ACC112 (cell line): ENCODE results near the gene CYS1.

Experiments used
- H2AFZ ChIP-seq: fragments of 200-600 bp; sonication (generic); one replicate; pipeline ENCODE4 v1.6.0; 2017; ENCODE audit warnings: antibody characterized with exemption, low read length; ENCODE audit not compliant: unreplicated experiment
- H3K27ac ChIP-seq: fragments of 200-600 bp; sonication (generic); 2 replicates; pipeline ENCODE4 v1.5.1; 2014; ENCODE audit warnings: low read depth, mild to moderate bottlenecking, antibody characterized with exemption, low read length, moderate library complexity
- H3K27me3 ChIP-seq: fragments of 200-600 bp; sonication (generic); 2 replicates; pipeline ENCODE4 v1.6.1; 2014; ENCODE audit warnings: mild to moderate bottlenecking, antibody characterized with exemption, low read length, moderate library complexity, mixed read lengths; ENCODE audit not compliant: insufficient read depth
- H3K36me3 ChIP-seq: fragments of 200-600 bp; sonication (generic); 2 replicates; pipeline ENCODE4 v1.6.1; 2016; ENCODE audit warnings: mild to moderate bottlenecking, antibody characterized with exemption, low read length, moderate library complexity, mixed read lengths; ENCODE audit not compliant: insufficient read depth
- H3K4me1 ChIP-seq: fragments of 200-600 bp; sonication (generic); one replicate; pipeline ENCODE4 v1.6.1; 2016; ENCODE audit warnings: low read length, mixed read lengths; ENCODE audit not compliant: insufficient read depth, unreplicated experiment, control insufficient read depth
- H3K4me3 ChIP-seq: fragments of 200-600 bp; sonication (generic); 2 replicates; pipeline ENCODE4 v1.5.1; 2014; ENCODE audit warnings: mild to moderate bottlenecking, low read depth, low read length
- H3K79me2 ChIP-seq: fragments of 200-600 bp; sonication (generic); one replicate; pipeline ENCODE4 v1.6.0; 2016; ENCODE audit warnings: low read length; ENCODE audit not compliant: control insufficient read depth, unreplicated experiment, insufficient read depth

The CYS1 gene

DNA sequence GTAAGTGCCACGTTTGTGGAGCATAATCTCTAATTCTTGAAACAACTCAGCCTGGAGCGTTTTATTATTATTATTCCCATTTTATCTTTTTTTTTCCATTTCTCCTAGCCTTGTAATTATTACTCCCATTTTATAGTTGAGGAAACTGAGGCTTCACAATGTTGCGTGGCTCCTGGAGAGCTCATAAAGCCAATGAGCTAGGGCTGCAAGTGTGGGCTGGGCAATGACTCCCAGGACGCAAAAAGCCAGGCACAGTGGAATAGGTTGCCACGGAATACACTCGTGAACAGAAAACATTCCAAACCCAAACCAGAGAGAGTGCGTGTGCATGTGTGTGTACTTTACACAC, 50.4 kb downstream of the CYS1 start:
- Histone ChIP-seq H3K79me2 (no peaks in the 10 kb centered on the region), H2AFZ (no peak overlapping the region), H3K4me1 (peaks cover 3% of the 10 kb centered on the region), H3K4me3 (no peak overlapping the region), H3K27ac (no peak overlapping the region), H3K36me3 (no peaks in the 10 kb centered on the region), H3K27me3 (no peaks in the 10 kb centered on the region)

DNA sequence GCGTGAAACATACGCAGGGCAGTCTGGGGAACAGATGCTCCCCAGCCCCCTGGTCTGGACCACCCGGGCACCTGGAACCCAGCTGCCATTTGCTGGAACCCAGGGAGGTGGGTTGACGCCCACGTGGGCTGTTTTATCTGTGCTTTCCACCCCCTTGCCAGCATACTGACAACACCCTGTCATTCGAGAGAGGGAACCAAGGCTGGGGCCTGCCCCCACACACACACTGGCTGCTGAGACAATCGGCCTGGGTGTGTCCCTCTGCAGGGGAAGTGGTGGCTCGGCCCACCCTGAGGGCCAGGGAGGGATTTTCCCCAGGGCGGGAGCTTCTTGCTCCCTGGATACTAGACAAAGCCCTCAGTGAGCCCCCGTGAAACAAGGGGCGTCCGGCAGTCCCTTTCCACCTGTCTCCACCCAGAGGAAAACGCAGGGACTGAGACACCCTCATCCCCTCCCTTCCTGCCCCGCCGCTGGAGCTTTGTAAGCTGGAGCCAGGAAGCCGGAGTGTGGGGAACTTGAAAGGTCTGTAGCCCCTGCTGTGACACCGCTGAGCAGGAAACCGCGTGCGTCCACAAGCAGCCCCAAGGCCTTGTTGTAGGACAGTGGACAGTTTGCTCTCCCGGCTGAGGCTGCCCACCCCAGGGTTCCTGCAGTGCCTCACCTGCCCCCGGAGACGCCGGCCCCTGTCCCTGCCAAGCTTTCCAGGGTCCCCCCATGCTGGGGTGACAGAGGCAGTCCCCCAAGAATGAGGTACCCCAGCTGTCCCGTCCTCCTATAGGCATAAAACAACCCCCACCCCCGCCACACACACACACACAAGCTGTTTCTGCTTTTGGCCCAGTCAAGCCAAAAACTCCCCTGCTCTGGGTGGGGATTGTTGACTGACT, 51.0 kb downstream of the CYS1 start:
- Histone ChIP-seq H2AFZ (no peak overlapping the region), H3K27ac (no peak overlapping the region), H3K79me2 (no peaks in the 10 kb centered on the region), H3K4me1 (peaks cover 3% of the 10 kb centered on the region), H3K27me3 (no peaks in the 10 kb centered on the region), H3K4me3 (no peak overlapping the region), H3K36me3 (no peaks in the 10 kb centered on the region)

DNA sequence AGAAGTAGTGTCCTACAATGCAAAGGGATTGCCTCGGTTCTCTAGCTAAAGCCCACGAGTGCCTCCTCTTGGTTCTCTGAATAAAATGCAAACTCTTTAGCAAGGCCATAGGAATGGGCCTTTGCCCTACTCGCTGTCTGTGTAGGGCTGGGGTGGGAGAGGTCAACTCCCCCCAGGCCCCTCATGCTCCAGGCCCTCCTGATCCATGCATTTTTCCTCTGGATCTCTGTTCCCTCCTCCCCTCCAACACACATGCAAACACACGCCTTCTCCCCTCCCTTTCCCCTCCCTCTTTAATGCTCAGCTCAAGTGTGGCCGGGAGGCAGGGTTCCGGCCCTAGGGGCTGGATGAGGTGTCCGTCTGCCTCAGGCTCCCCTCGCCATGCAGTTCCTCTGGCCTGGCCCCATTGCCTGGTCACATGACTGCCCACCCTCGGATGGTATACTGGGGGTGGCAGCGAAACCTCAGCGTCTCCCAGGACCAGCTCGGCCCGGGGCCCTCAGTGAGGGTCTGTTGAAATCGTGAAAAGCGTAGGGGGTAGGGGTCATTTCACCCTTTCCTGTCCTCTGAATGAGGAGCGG, 51.7 kb downstream of the CYS1 start:
- H2AFZ ChIP-seq: no peak overlapping the region

DNA sequence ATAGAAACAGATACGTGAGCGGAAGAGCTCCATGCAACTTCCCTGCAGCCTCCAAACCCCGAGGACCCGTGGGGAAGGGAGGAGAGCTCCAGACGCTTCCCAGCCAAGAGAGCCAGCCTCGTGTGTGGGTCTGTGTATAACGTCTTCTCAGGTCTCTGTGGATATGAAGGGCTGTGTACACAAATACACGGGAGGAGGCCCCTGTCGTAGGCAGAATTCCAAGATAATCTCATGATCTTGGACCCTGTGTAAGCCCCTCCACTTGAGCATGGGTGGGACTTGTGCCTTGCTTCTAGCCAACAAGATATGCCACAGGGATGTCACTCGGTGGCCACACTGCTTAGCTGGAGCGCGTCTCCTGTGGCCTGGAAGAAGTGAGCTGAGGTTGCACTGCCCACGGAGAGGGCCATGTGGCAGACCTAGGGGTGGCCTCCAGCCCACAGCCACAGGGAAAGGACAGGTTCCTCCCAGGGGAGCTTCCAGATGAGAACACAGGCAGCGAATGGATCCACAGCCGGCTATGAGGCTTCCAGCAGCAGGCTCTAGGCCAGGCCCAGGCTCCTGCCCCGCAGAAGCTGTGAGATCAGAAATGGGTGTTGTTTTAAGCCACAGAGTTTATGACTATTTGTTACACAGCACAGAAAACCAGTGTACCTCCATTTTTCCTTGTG, 52.4 kb downstream of the CYS1 start:
- H3K4me1 ChIP-seq: peaks cover 3% of the 10 kb centered on the region
- H3K79me2 ChIP-seq: no peaks in the 10 kb centered on the region
- no peak overlapping the region for H3K27ac ChIP-seq
- no peak overlapping the region for H3K4me3 ChIP-seq
- no peak overlapping the region for H2AFZ ChIP-seq
- no peaks in the 10 kb centered on the region for H3K27me3 ChIP-seq
- H3K36me3 ChIP-seq: no peaks in the 10 kb centered on the region

More for the DNA sequence above, 51.7 kb downstream of the CYS1 start:
- Histone ChIP-seq H3K4me3 (no peak overlapping the region), H3K27me3 (no peaks in the 10 kb centered on the region), H3K79me2 (no peaks in the 10 kb centered on the region), H3K4me1 (peaks cover 3% of the 10 kb centered on the region), H3K27ac (no peak overlapping the region), H3K36me3 (no peaks in the 10 kb centered on the region)

DNA sequence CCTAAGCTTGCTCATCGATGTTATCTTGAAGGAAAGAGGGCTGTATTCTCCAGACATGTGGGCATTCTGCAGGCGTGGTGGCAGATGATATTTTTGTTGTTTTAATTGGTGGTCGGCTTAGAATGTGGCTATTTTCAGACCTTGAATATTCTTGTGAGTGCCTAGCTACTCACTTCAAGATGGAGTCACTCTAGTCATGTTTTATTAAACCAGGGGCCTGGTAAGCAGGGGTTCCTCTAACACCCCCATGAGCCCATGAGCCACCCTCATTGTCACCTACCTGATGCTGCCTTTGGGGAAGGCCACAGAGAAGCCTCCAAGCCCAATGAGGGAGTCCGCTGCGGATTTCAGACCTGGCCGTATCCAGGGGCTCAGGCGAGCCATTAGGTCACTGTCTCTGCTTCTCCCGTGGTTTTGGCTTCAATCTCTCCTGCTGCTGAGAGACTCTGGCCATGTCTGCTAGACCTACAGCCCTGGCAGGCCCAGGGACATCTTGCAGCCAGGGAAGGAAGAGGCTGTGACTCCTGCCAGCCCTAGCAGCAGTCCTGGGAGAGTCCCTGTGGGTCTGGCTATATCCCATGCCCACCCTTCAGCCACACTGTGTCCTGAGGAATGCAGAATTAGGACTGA, 53.2 kb downstream of the CYS1 start:
- no peaks in the 10 kb centered on the region for H3K36me3 ChIP-seq
- H3K27me3 ChIP-seq: no peaks in the 10 kb centered on the region
- H3K27ac ChIP-seq: no peak overlapping the region
- H3K4me3 ChIP-seq: no peak overlapping the region
- H2AFZ ChIP-seq: no peak overlapping the region
- H3K79me2 ChIP-seq: no peaks in the 10 kb centered on the region
- H3K4me1 ChIP-seq: peaks cover 3% of the 10 kb centered on the region

DNA sequence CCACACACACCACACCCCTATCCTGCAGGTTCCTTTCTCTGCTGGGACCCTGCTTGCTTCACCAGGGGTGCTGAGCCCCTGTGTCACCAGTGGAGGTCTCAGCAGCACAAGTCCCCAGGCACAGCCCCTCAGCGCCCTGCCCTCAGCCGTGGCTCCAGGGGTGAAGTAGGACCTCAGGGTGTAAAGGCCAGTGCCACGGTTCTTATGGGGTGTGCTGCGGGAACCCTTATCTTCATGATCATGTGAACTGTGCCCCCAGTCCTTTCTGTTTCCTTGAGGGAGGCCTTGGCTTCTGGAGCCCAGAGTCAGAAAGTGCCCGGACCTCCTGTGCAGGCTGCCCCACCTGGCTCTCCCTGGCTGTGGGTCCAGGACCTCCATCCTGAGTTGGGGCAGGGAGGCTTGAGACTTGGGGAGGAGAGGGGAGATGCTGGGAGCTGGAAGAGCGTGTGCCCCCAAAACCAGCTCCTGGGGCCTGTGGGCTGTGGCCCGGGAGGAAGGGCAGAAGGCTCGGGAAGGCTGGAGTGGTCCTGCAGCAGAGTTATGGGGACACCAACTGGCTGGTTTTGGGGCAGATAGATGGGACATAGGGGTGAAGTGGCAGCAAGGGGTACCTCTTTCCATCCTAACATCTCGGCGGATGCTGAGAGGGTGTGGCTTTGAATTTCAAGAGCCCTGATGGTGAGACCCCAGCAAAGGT, 57.1 kb downstream of the CYS1 start:
- H2AFZ ChIP-seq: no peak overlapping the region
- no peaks in the 10 kb centered on the region for H3K79me2 ChIP-seq
- H3K27me3 ChIP-seq: no peaks in the 10 kb centered on the region
- no peak overlapping the region for H3K27ac ChIP-seq
- no peak overlapping the region for H3K4me3 ChIP-seq
- no peaks in the 10 kb centered on the region for H3K4me1 ChIP-seq
- H3K36me3 ChIP-seq: no peaks in the 10 kb centered on the region

DNA sequence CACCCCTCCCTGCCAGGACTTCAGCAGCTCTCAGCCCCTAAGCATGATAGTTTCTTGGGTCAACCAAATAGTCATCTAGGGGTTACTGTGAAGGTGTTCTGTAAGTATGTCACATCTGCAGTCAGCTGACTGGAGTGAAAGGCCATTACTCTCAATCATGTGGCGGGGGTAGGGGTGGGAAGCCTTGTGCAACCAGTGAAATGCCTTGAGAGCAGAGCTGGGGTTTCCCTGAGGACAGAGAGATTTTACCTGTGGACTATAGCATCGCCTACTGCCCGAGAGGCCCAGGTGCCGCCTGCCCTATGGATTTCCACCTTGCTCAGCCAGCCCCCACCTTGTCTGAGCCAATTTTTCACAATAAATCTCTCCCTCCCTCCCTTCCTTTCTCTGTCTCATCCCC, 57.8 kb downstream of the CYS1 start:
- no peaks in the 10 kb centered on the region for H3K36me3 ChIP-seq
- H3K4me3 ChIP-seq: no peak overlapping the region
- no peaks in the 10 kb centered on the region for H3K27me3 ChIP-seq
- no peak overlapping the region for H2AFZ ChIP-seq
- H3K79me2 ChIP-seq: no peaks in the 10 kb centered on the region
- no peak overlapping the region for H3K27ac ChIP-seq
- H3K4me1 ChIP-seq: no peaks in the 10 kb centered on the region

DNA sequence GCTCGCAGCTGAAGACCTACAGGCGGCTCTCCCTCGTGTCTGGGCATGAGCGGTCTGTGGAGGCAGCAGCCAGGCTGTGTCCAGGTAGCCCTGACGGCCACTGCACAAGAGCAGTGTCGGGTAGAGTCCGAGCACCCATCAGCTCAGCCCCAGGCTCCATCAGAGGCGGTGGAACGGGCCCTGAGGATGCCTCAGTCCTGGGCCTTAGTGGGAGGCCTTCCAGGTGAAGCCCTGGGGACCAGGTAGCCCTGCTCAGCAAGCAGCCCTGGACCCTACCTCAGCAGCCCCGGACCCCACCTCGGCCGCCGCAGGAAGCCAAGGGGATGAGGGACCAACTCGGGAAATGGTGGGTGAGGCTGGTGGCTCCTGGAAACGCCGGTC, 58.2 kb downstream of the CYS1 start:
- Histone ChIP-seq H3K4me1 (no peaks in the 10 kb centered on the region), H3K36me3 (no peaks in the 10 kb centered on the region), H3K27ac (no peak overlapping the region), H3K79me2 (no peaks in the 10 kb centered on the region), H2AFZ (no peak overlapping the region), H3K4me3 (no peak overlapping the region), H3K27me3 (no peaks in the 10 kb centered on the region)

DNA sequence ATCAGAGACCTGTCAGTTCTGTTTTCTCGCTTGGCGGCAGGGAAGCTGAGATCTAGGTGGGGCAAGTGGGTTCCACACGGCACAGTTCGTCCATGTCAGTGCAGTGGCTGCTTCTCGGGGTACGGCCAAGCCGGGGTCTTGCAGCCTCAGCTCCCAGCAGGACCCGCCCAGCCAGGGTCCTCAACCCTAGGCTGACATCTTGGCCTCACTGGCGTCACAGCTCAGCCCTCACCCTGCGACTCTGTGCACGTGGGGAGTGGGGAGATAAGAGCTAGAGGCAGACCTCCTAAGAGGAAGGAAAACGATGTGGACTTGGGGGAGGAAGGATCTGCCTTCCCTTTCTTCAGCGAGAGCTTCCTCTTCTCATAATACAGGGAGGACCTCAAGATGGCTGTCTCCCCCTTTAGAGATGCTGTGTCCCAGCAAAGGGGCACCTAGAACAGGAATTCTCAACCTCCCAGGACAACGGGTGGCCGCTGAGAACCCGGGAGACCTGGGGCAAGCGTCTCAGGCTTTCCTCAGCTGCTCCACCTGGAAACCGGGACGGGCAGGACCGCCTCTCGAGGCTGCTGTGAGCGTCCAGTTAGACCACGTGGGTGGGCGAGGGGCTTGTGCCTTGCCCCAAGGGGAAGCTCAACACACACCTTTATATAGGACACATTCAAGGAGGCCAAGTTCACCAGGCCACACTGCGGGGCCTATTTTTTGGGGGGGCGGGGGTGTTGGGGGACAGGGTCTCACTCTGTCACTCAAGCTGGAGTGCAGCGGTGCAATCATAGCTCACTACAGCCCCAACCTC, 60.4 kb downstream of the CYS1 start:
- Histone ChIP-seq H3K79me2 (no peaks in the 10 kb centered on the region), H2AFZ (no peak overlapping the region), H3K27ac (no peak overlapping the region), H3K27me3 (no peaks in the 10 kb centered on the region), H3K4me1 (no peaks in the 10 kb centered on the region), H3K4me3 (no peak overlapping the region), H3K36me3 (no peaks in the 10 kb centered on the region)

DNA sequence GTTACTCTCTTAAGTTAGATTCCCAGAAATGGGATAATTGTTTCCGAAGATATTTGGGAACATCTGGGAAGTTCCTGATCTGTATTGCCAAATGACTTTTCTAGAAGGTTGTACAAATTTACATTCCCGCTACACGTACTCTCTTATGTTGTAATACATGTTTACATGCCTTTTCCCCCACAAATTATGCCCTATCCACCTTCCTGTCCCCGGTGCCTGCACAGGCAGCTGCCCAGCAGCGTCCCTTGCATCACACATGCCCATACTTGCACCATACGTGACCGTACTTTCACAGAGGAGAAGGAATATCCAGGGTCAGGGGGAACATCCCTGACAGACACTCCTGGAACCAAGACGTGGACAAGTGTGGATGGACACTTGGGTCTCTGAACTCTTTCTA, 61.0 kb downstream of the CYS1 start:
- H3K4me3 ChIP-seq: no peak overlapping the region
- no peaks in the 10 kb centered on the region for H3K27me3 ChIP-seq
- H3K36me3 ChIP-seq: no peaks in the 10 kb centered on the region
- H3K4me1 ChIP-seq: no peaks in the 10 kb centered on the region
- no peak overlapping the region for H2AFZ ChIP-seq
- no peaks in the 10 kb centered on the region for H3K79me2 ChIP-seq
- H3K27ac ChIP-seq: no peak overlapping the region
